Measurements from ENCODE around the gene EXOC1L.
"Not testable (repeated sequence)": the region's sequence is repeated elsewhere in the genome, so short reads cannot be mapped to it uniquely, and the experiment has no call there.

EXOC1L gene

GRCh38 chr4:55840956-55841355 is 21.4 kb downstream of the EXOC1L start:
- no peak for DNase-seq

GRCh38 chr4:55841373-55842239 is 22.0 kb downstream of the EXOC1L start:
- not testable (repeated sequence) for DNase-seq

GRCh38 chr4:55842312-55842711 is 22.7 kb downstream of the EXOC1L start:
- not testable (repeated sequence) for DNase-seq

GRCh38 chr4:55849724-55850123 is 30.1 kb downstream of the EXOC1L start:
- no peak for DNase-seq

- DNase-seq = peak; percentile 34
Measured at GRCh38 chr4:55851885-55852284, 32.3 kb downstream of the EXOC1L start.

- peak; percentile 98 for DNase-seq
Measured at GRCh38 chr4:55853484-55854046, 34.0 kb downstream of the EXOC1L start, which contains the start of gene EXOC1. TSS of gene EXOC1 (plus strand) at chr4:55853648. CDS start at chr4:55858324, 4,676 bp downstream.

GRCh38 chr4:55854129-55854528 is 34.5 kb downstream of the EXOC1L start:
- DNase-seq = no peak

- DNase-seq = no peak
Measured at GRCh38 chr4:55857586-55857985, 38.0 kb downstream of the EXOC1L start.

- DNase-seq = no peak
Measured at GRCh38 chr4:55859711-55860110, 40.1 kb downstream of the EXOC1L start.

GRCh38 chr4:55864577-55865223 is 45.1 kb downstream of the EXOC1L start:
- no peak for DNase-seq

- DNase-seq = no peak
Measured at GRCh38 chr4:55865228-55865806, 45.7 kb downstream of the EXOC1L start.

- no peak for DNase-seq
Measured at GRCh38 chr4:55866290-55866907, 46.8 kb downstream of the EXOC1L start.

- no peak for DNase-seq
Measured at GRCh38 chr4:55866973-55867574, 47.5 kb downstream of the EXOC1L start.

- DNase-seq = no peak
Measured at GRCh38 chr4:55868581-55869090, 49.0 kb downstream of the EXOC1L start.

- no peak for DNase-seq
Measured at GRCh38 chr4:55871299-55871800, 51.8 kb downstream of the EXOC1L start.

GRCh38 chr4:55874831-55875230 is 55.2 kb downstream of the EXOC1L start:
- DNase-seq = no peak

- DNase-seq = no peak
Measured at GRCh38 chr4:55876387-55876786, 56.8 kb downstream of the EXOC1L start.

GRCh38 chr4:55879224-55879623 is 59.6 kb downstream of the EXOC1L start:
- DNase-seq = no peak

- no peak for DNase-seq
Measured at GRCh38 chr4:55880652-55881280, 61.2 kb downstream of the EXOC1L start.

GRCh38 chr4:55884093-55884850 is 64.7 kb downstream of the EXOC1L start:
- no peak for DNase-seq

- DNase-seq = no peak
Measured at GRCh38 chr4:55884851-55885219, 65.2 kb downstream of the EXOC1L start.

Data from activated CD8-positive, alpha-beta memory T cell treated with anti-CD3 and anti-CD28 coated beads, Interleukin-2, amount 50 U/mL, for 4 hours (primary cell).